IMR-90 (cell line): Measurements from ENCODE around the gene PPP1R12B. TPM values are rescaled to one million over a fixed set of nuclear protein-coding genes. Genes with fewer than 3 reads are reported as not detected.
A peak's percentile ranks its signal among the peaks of the same experiment; 100 is the strongest.

ENCODE experiments used
- ATAC-seq: fragments of 200-7000 bp; cut with Tn5 transposase; 2 replicates; pipeline ENCODE4 v1.9.1; 2020; ENCODE audit warnings: low read depth, mild to moderate bottlenecking, moderate library complexity
- BruUV-seq: library from RNA; stranded (reverse); fragments of 400-500 nt; replicated peaks from 2 replicates; lab custom pipeline; 2021; lab: Mats Ljungman, UMichigan
- CTCF ChIA-PET: fragments of 300-600 bp; formaldehyde crosslinking; extraction: SDS; loops from one replicate; lab custom pipeline; 2021; ENCODE audit warnings: antibody characterized with exemption; lab: Yijun Ruan, JAX
- POLR2A ChIA-PET: fragments of 300-600 bp; sonication (Branson Sonifier 250); formaldehyde crosslinking; loops from one replicate; lab custom pipeline; 2022; ENCODE audit warnings: antibody characterized with exemption; ENCODE audit not compliant: unreplicated experiment; lab: Charles Lee
- DNase-seq: peaks from one replicate; pipeline ENCODE4 v3.0.0; 2013
- H2AFZ ChIP-seq: replicated peaks from 2 replicates; pipeline ENCODE3; 2013; ENCODE audit warnings: low read length, mild to moderate bottlenecking; ENCODE audit not compliant: poor library complexity
- H2AK5ac ChIP-seq: 2 replicates; pipeline ENCODE4 v1.6.1; 2013; ENCODE audit warnings: low read depth, low read length, inconsistent platforms
- H2AK9ac ChIP-seq: replicated peaks from 2 replicates; pipeline ENCODE3; 2013; ENCODE audit warnings: mild to moderate bottlenecking, low read depth, low read length, moderate library complexity; ENCODE audit not compliant: poor library complexity
- H2BK120ac ChIP-seq: 2 replicates; pipeline ENCODE4 v1.6.1; 2013; ENCODE audit warnings: low read depth, low read length, inconsistent platforms
- H2BK15ac ChIP-seq: 3 replicates; pipeline ENCODE4 v1.6.1; 2013; ENCODE audit warnings: low read depth, low read length, inconsistent platforms
- H2BK20ac ChIP-seq: 2 replicates; pipeline ENCODE4 v1.6.1; 2013; ENCODE audit warnings: low read depth, mild to moderate bottlenecking, inconsistent platforms, low read length, moderate library complexity
- H2BK5ac ChIP-seq: 2 replicates; pipeline ENCODE4 v1.6.1; 2013; ENCODE audit warnings: mild to moderate bottlenecking, low read depth, low read length, inconsistent platforms; ENCODE audit not compliant: poor library complexity, severe bottlenecking
- H3K14ac ChIP-seq: replicated peaks from 2 replicates; pipeline ENCODE4 v1.6.1; 2013; ENCODE audit warnings: low read depth, low read length, inconsistent platforms
- H3K18ac ChIP-seq: 2 replicates; pipeline ENCODE4 v1.6.1; 2013; ENCODE audit warnings: low read depth, low read length, control low read depth
- H3K23ac ChIP-seq: 2 replicates; pipeline ENCODE4 v1.6.1; 2013; ENCODE audit warnings: low read depth, low read length, inconsistent platforms
- H3K27ac ChIP-seq: 2 replicates; pipeline ENCODE4 v1.5.1; 2013; ENCODE audit warnings: mild to moderate bottlenecking, control low read depth, low read length; ENCODE audit not compliant: insufficient read depth
- H3K27me3 ChIP-seq: 2 replicates; pipeline ENCODE4 v1.6.1; 2013; ENCODE audit warnings: low read length; ENCODE audit not compliant: control insufficient read depth, insufficient read depth
- H3K36me3 ChIP-seq: 2 replicates; pipeline ENCODE4 v1.6.1; 2013; ENCODE audit warnings: low read length, mixed read lengths; ENCODE audit not compliant: control insufficient read depth, insufficient read depth
- H3K4ac ChIP-seq: 2 replicates; pipeline ENCODE4 v1.6.1; 2013; ENCODE audit warnings: low read depth, low read length, inconsistent platforms
- H3K4me1 ChIP-seq: 2 replicates; pipeline ENCODE4 v1.6.1; 2013; ENCODE audit warnings: low read length, mixed read lengths; ENCODE audit not compliant: control insufficient read depth, insufficient read depth
- H3K4me2 ChIP-seq: 2 replicates; pipeline ENCODE4 v1.6.1; 2013; ENCODE audit warnings: low read depth, mild to moderate bottlenecking, control low read depth, low read length, moderate library complexity
- H3K4me3 ChIP-seq: 2 replicates; pipeline ENCODE4 v1.5.1; 2013; ENCODE audit warnings: low read depth, mild to moderate bottlenecking, control low read depth, low read length, moderate library complexity; ENCODE audit not compliant: insufficient read depth
- H3K56ac ChIP-seq: 2 replicates; pipeline ENCODE4 v1.6.1; 2013; ENCODE audit warnings: low read length, inconsistent platforms; ENCODE audit not compliant: insufficient read depth; ENCODE audit errors: extremely low read depth
- H3K79me1 ChIP-seq, 2 experiments: 2 replicates each; pipeline ENCODE4 v1.6.1; 2013; ENCODE audit warnings: low read length in 2 of 2, inconsistent platforms in 1 of 2, low read depth in 1 of 2
- H3K9ac ChIP-seq: 2 replicates; pipeline ENCODE4 v1.6.1; 2013; ENCODE audit warnings: low read depth, low read length, control low read depth
- H3K9me1 ChIP-seq: 2 replicates; pipeline ENCODE4 v1.6.1; 2013; ENCODE audit warnings: low read length, inconsistent platforms; ENCODE audit not compliant: insufficient read depth
- H3K9me3 ChIP-seq: 2 replicates; pipeline ENCODE4 v1.6.1; 2013; ENCODE audit warnings: low read length; ENCODE audit not compliant: control insufficient read depth, insufficient read depth
- H4K20me1 ChIP-seq: 2 replicates; pipeline ENCODE4 v1.6.1; 2013; ENCODE audit warnings: low read length, inconsistent platforms; ENCODE audit not compliant: insufficient read depth
- H4K5ac ChIP-seq: 2 replicates; pipeline ENCODE4 v1.6.1; 2013; ENCODE audit warnings: mild to moderate bottlenecking, low read depth, low read length, control low read depth
- H4K8ac ChIP-seq, 2 experiments: 2 replicates each; pipeline ENCODE4 v1.6.1; 2013; ENCODE audit warnings: low read depth in 2 of 2, low read length in 2 of 2, control low read depth in 1 of 2, inconsistent platforms in 1 of 2
- H4K91ac ChIP-seq: 2 replicates; pipeline ENCODE4 v1.6.1; 2013; ENCODE audit warnings: low read depth, low read length, inconsistent platforms; ENCODE audit not compliant: insufficient read depth
- POLR2A ChIP-seq: IDR thresholded peaks from 2 replicates; pipeline ENCODE4 v1.6.1; 2012; ENCODE audit warnings: mild to moderate bottlenecking, low read depth, low read length
- WGBS, 2 experiments: methylation state at CpG; one replicate each; pipeline versions ENCODE4 v1.1.5 to v1.1.7; 2013; ENCODE audit warnings: missing lambda C conversion rate in 2 of 2; ENCODE audit not compliant: insufficient read length in 1 of 2; ENCODE audit errors: extremely low coverage in 2 of 2; 5-methylcytosine and 5-hydroxymethylcytosine counted together
- dilution Hi-C: fragments of 300-500 bp; cut with HindIII; formaldehyde crosslinking; loops from one replicate; pipeline ENCODE4 v1.14.3; 2018; ENCODE audit warnings: low sequenced_read_pairs; ENCODE audit not compliant: unreplicated experiment
- in situ Hi-C: fragments of 300-500 bp; cut with MboI; formaldehyde crosslinking; loops from 3 replicates; pipeline ENCODE4 v1.14.3; 2019; ENCODE audit warnings: low sequenced_read_pairs, inconsistent platforms, mixed read lengths
- intact Hi-C: fragments of 100-400 bp; cut with micrococcal nuclease; formaldehyde crosslinking; loops from 2 replicates; pipeline ENCODE4 v1.10.0; 2022
- polyA plus RNA-seq, 3 experiments: library from polyadenylated mRNA; depleted of rRNA; stranded (reverse); fragments of >200 nt; gene quantifications; 2 replicates each; pipeline ENCODE4 v1.2.3, GENCODE V29; 2012; ENCODE audit warnings: low replicate concordance in 1 of 3
- total RNA-seq: library from RNA; depleted of rRNA; stranded (reverse); fragments of >200 nt; gene quantifications from 2 replicates; pipeline ENCODE4 v1.2.3, GENCODE V29; 2012

Gene PPP1R12B
- total and polyA plus RNA-seq, 2 of the 4 experiments (the other 2 are of a cell fraction) = 8.5 to 12.0 TPM

GRCh38 chr1:202575918-202576653, 227.6 kb downstream of the PPP1R12B start:
- Histone ChIP-seq H2AK5ac (peak overlapping the region; percentile 92), H3K4me2 (no peak overlapping the region), H4K5ac (peak overlapping the region; percentile 89), H3K9ac (peak overlapping the region; percentile 46), H3K9me1 (peaks cover 25% of the 10 kb centered on the region), H3K56ac (peak overlapping the region; percentile 69), H3K14ac (peak overlapping the region; percentile 80), H4K91ac (peak overlapping the region; percentile 63), H3K23ac (peak overlapping the region; percentile 15), H3K4ac (peak overlapping the region; percentile 73), H3K79me1 (peaks cover 0 to 4% of the 10 kb centered on the region in 2 experiments; a peak in 2 of 4 replicates), H2AK9ac (no peak overlapping the region), H3K27ac (peak overlapping the region; percentile 82), H3K18ac (peak overlapping the region; percentile 90), H3K36me3 (peaks cover 4% of the 10 kb centered on the region), H2AFZ (no peak overlapping the region), H4K8ac (peak overlapping the region; percentile 31 to 46; a peak in 3 of 4 replicates), H3K9me3 (no peaks in the 10 kb centered on the region), H4K20me1 (no peaks in the 10 kb centered on the region), H2BK15ac (peak overlapping the region; percentile 79; the same call in 2 of the 3 replicates), H2BK5ac (peak overlapping the region; percentile 70), H3K27me3 (no peaks in the 10 kb centered on the region), H2BK20ac (peak overlapping the region; percentile 76), H2BK120ac (peak overlapping the region; percentile 87), H3K4me3 (no peak overlapping the region), H3K4me1 (peaks cover 40% of the 10 kb centered on the region)
- CTCF ChIA-PET = interaction anchor here (0.5 to 2.6 kb wide), 4 partner anchors 13 to 1315 kb away, joined by 3 to 15 read pairs (median 4); no protein-coding TSS in a partner anchor
- dilution Hi-C loops (no loop called here), intact Hi-C loops (no loop called here), in situ Hi-C loops (no loop called here)
- BruUV-seq = no TSS peak
- DNase-seq (peak; percentile 57), ATAC-seq (no peak)
- WGBS, 2 experiments = no CpG with 5 or more reads among the region's 2 CpGs
- POLR2A ChIA-PET = interaction anchor here (0.6 kb wide), 1 partner anchor 128 kb away, joined by 3 read pairs; no protein-coding TSS in a partner anchor
- no peak for TF ChIP-seq POLR2A
